GM21619 (cell line): ENCODE data around the gene HIP1.
"Not testable (repeated sequence)": the region's sequence is repeated elsewhere in the genome, so short reads cannot be mapped to it uniquely, and the experiment has no call there.

Experiments
- ATAC-seq: cut with Tn5 transposase; IDR thresholded peaks from one replicate; pipeline ENCODE4 v1.9.1; 2021; ENCODE audit not compliant: unreplicated experiment

Gene HIP1

GRCh38 chr7:75534727-75535307 is 203.9 kb downstream of the HIP1 start:
- peak; percentile 77 for ATAC-seq

- no peak for ATAC-seq
These were observed 204.8 kb downstream of the HIP1 start for GRCh38 chr7:75533926-75534325.

GRCh38 chr7:75532639-75533038 is 206.1 kb downstream of the HIP1 start:
- no peak for ATAC-seq

- ATAC-seq = no peak
These were observed 207.4 kb downstream of the HIP1 start for GRCh38 chr7:75531359-75531821.

GRCh38 chr7:75527224-75527722 is 211.5 kb downstream of the HIP1 start:
- peak; percentile 6 for ATAC-seq

- ATAC-seq = not testable (repeated sequence)
These were observed 217.0 kb downstream of the HIP1 start for GRCh38 chr7:75521727-75522126.

- ATAC-seq = not testable (repeated sequence)
These were observed 219.9 kb downstream of the HIP1 start for GRCh38 chr7:75518842-75519241.

GRCh38 chr7:75509033-75509432 is 229.7 kb downstream of the HIP1 start:
- ATAC-seq = not testable (repeated sequence)

GRCh38 chr7:75492020-75492419 is 246.7 kb downstream of the HIP1 start, which contains the start of gene SPDYE5:
TSS of gene SPDYE5 (plus strand) at chr7:75492320. CDS start at chr7:75494048, 1,728 bp downstream.
- not testable (repeated sequence) for ATAC-seq

GRCh38 chr7:75485979-75486643 is 252.6 kb downstream of the HIP1 start, which contains the start of gene POM121C:
TSS of gene POM121C (minus strand) at chr7:75486299. CDS start at chr7:75441496, 44,803 bp downstream.
- peak; percentile 100 for ATAC-seq

GRCh38 chr7:75485355-75485978 is 253.3 kb downstream of the HIP1 start:
- ATAC-seq = not testable (repeated sequence)
